ENCODE data around the gene BAIAP2. TPM values are rescaled to one million over a fixed set of nuclear protein-coding genes. Genes with fewer than 3 reads are reported as not detected.

BAIAP2 gene
- total RNA-seq, 3 donors from 2014 or later: 4.7 to 9.2 (median 7.4) TPM

- no peaks in the 10 kb centered on the region for H3K9me3 Mint-ChIP-seq
- no peaks in the 10 kb centered on the region for H3K27me3 Mint-ChIP-seq (ENCODE audit: low read depth)
- no peak overlapping the region for H3K4me3 Mint-ChIP-seq
- H3K36me3 Mint-ChIP-seq (ENCODE audit: insufficient read depth): no peaks in the 10 kb centered on the region
- ATAC-seq (no peak), DNase-seq (no peak)
- H3K4me1 Mint-ChIP-seq (ENCODE audit: low read depth): no peaks in the 10 kb centered on the region
Measured at GRCh38 chr17:81132770-81133723, 98.1 kb downstream of the BAIAP2 start.

DNA sequence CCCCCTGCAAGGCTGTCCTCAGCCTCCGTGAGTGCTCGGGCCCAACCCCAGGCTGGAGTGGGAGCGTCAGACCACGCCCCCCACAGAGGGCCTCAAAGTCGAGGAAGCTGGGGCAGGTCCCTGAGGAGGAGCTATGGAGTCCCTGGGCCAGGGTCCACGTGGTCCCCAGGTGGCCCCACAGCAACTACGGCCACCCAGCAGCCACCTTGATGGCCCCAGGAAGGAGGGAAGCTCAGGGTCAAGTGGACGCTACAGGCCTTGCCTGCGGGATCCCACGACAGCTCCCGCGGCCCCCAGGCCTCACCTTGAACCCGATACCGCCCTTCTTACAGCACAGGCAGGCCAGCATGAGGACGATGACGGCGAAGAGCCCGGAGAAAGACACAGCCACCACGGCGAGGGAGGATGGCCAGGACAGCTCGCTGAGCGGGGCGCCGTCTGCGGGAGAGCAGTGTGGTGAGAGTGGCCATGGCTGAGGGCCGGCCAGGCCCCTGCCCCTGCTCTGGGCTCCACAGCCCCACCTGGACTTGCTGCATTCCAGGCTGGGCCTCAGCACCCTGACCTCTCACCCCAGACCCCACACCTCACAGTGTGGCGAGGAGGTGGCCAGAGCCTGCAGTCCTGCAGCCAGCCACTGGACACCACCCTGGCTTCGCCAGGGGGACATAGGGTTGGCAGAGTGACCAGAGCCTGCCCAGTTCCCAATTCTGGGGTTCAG lies 99.3 kb downstream of the BAIAP2 start:
- Mint-ChIP-seq H3K4me1 (ENCODE audit: low read depth) (no peaks in the 10 kb centered on the region), H3K9me3 (no peaks in the 10 kb centered on the region), H3K27me3 (ENCODE audit: low read depth) (no peaks in the 10 kb centered on the region), H3K4me3 (no peak overlapping the region), H3K36me3 (ENCODE audit: insufficient read depth) (no peaks in the 10 kb centered on the region)
- ATAC-seq (no peak), DNase-seq (no peak)

DNA sequence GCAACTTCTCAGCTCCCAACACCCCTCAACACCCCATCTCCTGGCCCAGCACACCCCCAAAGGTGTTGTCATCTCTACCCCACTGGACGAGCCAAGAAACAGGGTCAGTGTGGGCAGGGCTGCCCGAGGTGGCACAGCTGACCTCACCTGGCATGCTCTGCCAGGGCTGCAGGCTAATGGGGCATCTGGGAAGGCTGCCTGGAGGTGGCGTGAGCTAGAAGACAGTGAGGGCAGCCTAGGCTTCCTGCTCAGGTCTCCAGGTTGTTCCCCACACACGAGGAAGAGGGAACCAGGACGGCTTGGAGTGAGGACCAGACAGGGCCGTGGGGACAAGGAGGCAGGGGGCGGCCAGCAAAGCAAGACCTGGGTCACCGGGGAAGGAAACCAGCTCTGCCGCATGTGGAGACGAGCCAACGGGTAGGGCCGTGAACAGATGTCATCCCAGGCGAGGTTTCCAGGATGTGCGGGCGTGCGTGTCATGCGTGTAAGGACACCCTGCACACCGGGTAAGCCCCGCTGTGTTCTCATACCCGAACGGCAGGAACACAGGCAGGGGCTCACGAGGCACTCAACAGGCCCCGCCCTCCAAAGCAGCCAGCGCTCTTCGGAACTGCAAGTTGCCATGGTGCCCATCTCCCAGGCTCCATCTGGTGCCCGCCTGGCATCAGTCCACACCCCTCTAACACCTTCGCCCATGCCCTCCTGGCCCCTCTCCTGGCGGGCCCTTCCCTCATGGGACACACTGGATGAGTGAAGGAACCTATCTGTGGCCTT lies 100.7 kb downstream of the BAIAP2 start:
- Mint-ChIP-seq H3K4me3 (no peak overlapping the region), H3K27me3 (ENCODE audit: low read depth) (no peaks in the 10 kb centered on the region), H3K36me3 (ENCODE audit: insufficient read depth) (no peaks in the 10 kb centered on the region), H3K9me3 (no peaks in the 10 kb centered on the region), H3K4me1 (ENCODE audit: low read depth) (no peaks in the 10 kb centered on the region)
- ATAC-seq: no peak
- no peak for DNase-seq

DNA sequence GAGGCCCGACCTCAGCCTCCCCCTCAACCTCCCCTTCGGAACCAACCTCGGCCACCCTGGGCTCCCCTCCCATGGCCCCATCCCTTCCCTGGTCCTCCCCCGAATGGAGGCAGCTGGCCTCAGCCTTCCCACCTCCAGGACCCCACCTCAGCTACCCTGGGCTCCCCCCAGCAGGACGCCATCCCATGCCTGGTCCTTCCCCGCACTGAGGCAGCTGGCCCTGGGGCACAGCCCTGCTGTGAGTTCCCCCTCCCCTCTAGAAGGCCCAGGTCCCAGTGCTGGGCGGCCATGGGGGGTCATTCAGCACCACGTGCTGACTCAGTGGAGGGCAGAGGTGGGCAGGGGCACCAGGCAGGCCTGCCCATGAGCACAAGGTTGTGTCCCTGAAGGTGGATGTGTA lies 101.4 kb downstream of the BAIAP2 start:
- Mint-ChIP-seq H3K4me3 (no peak overlapping the region), H3K4me1 (ENCODE audit: low read depth) (no peaks in the 10 kb centered on the region), H3K27me3 (ENCODE audit: low read depth) (no peaks in the 10 kb centered on the region), H3K36me3 (ENCODE audit: insufficient read depth) (no peaks in the 10 kb centered on the region), H3K9me3 (no peaks in the 10 kb centered on the region)
- ATAC-seq (no peak), DNase-seq (no peak)

GRCh38 chr17:81137248-81137647 lies 102.3 kb downstream of the BAIAP2 start:
- no peaks in the 10 kb centered on the region for H3K36me3 Mint-ChIP-seq (ENCODE audit: insufficient read depth)
- DNase-seq (no peak), ATAC-seq (no peak)
- H3K4me3 Mint-ChIP-seq: no peak overlapping the region
- H3K9me3 Mint-ChIP-seq: no peaks in the 10 kb centered on the region
- H3K4me1 Mint-ChIP-seq (ENCODE audit: low read depth): no peaks in the 10 kb centered on the region
- H3K27me3 Mint-ChIP-seq (ENCODE audit: low read depth): no peaks in the 10 kb centered on the region

GRCh38 chr17:81138083-81138482 lies 103.1 kb downstream of the BAIAP2 start:
- Mint-ChIP-seq H3K4me1 (ENCODE audit: low read depth) (no peaks in the 10 kb centered on the region), H3K36me3 (ENCODE audit: insufficient read depth) (no peaks in the 10 kb centered on the region), H3K4me3 (no peak overlapping the region), H3K9me3 (no peaks in the 10 kb centered on the region), H3K27me3 (ENCODE audit: low read depth) (no peaks in the 10 kb centered on the region)
- ATAC-seq: no peak
- DNase-seq: no peak

- H3K4me1 Mint-ChIP-seq (ENCODE audit: low read depth): no peaks in the 10 kb centered on the region
- DNase-seq: no peak
- no peak for ATAC-seq
- no peaks in the 10 kb centered on the region for H3K27me3 Mint-ChIP-seq (ENCODE audit: low read depth)
- no peak overlapping the region for H3K4me3 Mint-ChIP-seq
- no peaks in the 10 kb centered on the region for H3K36me3 Mint-ChIP-seq (ENCODE audit: insufficient read depth)
- H3K9me3 Mint-ChIP-seq: no peaks in the 10 kb centered on the region
Measured at GRCh38 chr17:81138500-81138899, 103.5 kb downstream of the BAIAP2 start.

DNA sequence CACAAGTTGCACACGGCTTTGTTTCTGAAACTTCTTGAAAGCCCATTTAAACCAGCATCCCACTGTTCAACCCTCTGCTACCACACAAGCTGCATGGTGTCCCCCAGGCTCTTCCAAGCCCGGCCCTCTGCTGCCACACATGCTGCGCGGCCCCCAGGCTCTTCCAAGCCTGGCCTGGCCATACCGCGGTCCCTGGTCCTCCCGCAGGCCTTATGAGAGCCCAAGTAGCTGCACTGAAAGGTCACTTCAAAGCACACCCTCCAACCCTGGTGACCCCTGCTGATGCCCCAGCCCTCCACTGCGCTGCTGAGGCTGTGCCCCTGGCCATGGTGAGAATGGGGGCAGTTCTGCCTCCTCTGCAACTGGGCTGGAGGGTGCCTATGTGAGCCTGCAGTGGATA lies 104.5 kb downstream of the BAIAP2 start:
- Mint-ChIP-seq H3K27me3 (ENCODE audit: low read depth) (no peaks in the 10 kb centered on the region), H3K4me1 (ENCODE audit: low read depth) (no peaks in the 10 kb centered on the region), H3K36me3 (ENCODE audit: insufficient read depth) (no peaks in the 10 kb centered on the region), H3K9me3 (no peaks in the 10 kb centered on the region), H3K4me3 (no peak overlapping the region)
- ATAC-seq: no peak
- DNase-seq: no peak

DNA sequence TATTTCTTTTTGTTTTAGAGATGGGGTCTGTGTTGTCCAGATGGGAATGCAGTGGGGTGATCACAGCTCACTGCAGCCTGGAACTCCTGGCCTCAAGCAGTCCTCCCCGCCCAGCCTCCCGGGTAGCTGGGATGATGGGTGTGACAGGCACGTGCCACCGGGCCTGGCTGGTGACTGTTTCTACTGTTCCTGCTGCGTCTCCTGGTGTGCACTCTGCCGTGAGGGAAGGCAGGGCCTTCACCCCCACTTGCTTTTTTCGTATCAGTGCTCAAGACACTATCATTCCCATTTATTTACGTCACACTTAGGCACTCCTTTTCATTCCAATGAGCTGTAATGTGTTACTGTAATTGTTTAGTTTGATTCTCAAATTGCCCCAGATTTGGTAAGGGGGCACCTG lies 105.1 kb downstream of the BAIAP2 start:
- ATAC-seq: no peak
- Mint-ChIP-seq H3K36me3 (ENCODE audit: insufficient read depth) (no peaks in the 10 kb centered on the region), H3K4me1 (ENCODE audit: low read depth) (no peaks in the 10 kb centered on the region), H3K27me3 (ENCODE audit: low read depth) (no peaks in the 10 kb centered on the region), H3K4me3 (no peak overlapping the region), H3K9me3 (no peaks in the 10 kb centered on the region)
- DNase-seq: no peak

GRCh38 chr17:81140695-81141094 lies 105.7 kb downstream of the BAIAP2 start:
- H3K27me3 Mint-ChIP-seq (ENCODE audit: low read depth): no peaks in the 10 kb centered on the region
- no peaks in the 10 kb centered on the region for H3K9me3 Mint-ChIP-seq
- no peaks in the 10 kb centered on the region for H3K4me1 Mint-ChIP-seq (ENCODE audit: low read depth)
- DNase-seq (no peak), ATAC-seq (no peak)
- no peak overlapping the region for H3K4me3 Mint-ChIP-seq
- H3K36me3 Mint-ChIP-seq (ENCODE audit: insufficient read depth): no peaks in the 10 kb centered on the region

GRCh38 chr17:81142301-81143199 lies 107.6 kb downstream of the BAIAP2 start:
- Mint-ChIP-seq H3K4me3 (no peak overlapping the region), H3K27me3 (ENCODE audit: low read depth) (no peaks in the 10 kb centered on the region), H3K36me3 (ENCODE audit: insufficient read depth) (no peaks in the 10 kb centered on the region), H3K9me3 (no peaks in the 10 kb centered on the region), H3K4me1 (ENCODE audit: low read depth) (no peaks in the 10 kb centered on the region)
- ATAC-seq: peak; percentile 75 to 78
- DNase-seq: peak; percentile 55

DNA sequence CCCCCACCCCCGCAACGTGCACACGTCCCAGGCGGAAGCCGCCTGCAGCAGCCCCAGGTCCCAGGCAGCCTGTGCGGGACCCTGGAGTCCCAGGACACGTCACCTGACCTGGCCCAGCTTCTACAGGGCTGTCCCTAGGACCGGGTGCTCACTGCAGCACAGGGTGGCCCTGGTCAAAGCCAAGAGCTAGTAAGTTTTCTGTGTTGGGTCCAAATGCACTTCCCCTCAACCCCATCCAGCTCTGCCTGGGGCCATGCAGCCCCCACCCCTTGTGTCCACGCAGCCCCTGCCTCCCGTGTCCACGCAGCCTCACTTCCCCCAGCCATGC lies 108.2 kb downstream of the BAIAP2 start:
- Mint-ChIP-seq H3K4me3 (no peak overlapping the region), H3K9me3 (no peaks in the 10 kb centered on the region), H3K4me1 (ENCODE audit: low read depth) (no peaks in the 10 kb centered on the region), H3K27me3 (ENCODE audit: low read depth) (no peaks in the 10 kb centered on the region), H3K36me3 (ENCODE audit: insufficient read depth) (no peaks in the 10 kb centered on the region)
- DNase-seq (no peak), ATAC-seq (no peak)

DNA sequence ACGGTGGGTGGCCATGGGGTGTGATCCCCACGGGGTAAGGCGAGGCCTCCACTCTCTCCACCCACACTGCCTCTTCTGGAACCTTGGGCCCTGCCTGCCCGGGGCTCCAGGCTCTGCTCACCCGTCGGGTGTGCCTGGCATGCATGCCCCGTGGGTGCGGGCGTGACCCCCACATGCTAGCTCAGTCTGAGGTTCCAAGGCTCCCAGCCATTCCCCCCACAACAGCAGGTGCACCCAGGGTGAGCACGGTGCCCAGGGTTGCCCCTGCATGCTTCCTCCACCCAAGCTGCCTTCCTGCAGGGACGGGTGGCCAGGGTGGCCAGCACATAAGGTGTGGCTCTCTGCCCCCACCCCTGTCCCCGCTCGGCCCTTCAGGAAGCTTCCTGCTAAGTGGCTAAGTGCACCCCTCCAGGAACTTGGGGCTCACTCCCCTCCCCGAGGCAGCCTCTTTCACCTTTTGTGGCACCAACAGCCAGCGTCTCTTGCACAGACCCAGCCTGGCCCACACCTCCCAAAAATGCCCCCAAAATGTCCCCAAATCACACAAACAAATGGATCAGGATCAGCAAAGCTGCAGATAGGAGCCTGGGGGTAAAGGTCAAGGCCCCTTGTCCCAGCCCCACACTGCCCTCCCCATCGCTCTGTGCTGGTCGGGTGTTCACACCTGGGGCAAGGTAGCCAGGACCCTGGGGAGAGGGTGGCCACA lies 108.9 kb downstream of the BAIAP2 start:
- no peaks in the 10 kb centered on the region for H3K27me3 Mint-ChIP-seq (ENCODE audit: low read depth)
- H3K4me1 Mint-ChIP-seq (ENCODE audit: low read depth): no peaks in the 10 kb centered on the region

More for the DNA sequence above, 108.9 kb downstream of the BAIAP2 start:
- Mint-ChIP-seq H3K36me3 (ENCODE audit: insufficient read depth) (no peaks in the 10 kb centered on the region), H3K9me3 (no peaks in the 10 kb centered on the region), H3K4me3 (no peak overlapping the region)
- no peak for DNase-seq
- ATAC-seq: no peak

All from activated T-cell treated with anti-CD3 and anti-CD28 coated beads, Interleukin-2, amount 50 U/mL, for 4 hours (primary cell).